SU-DHL-6 (cell line): ENCODE results near the gene SATB2.

Experiments used
- H2AFZ ChIP-seq: fragments of 200-600 bp; sonication (generic); 2 replicates; pipeline ENCODE4 v1.6.1; 2014; ENCODE audit warnings: low read depth, mild to moderate bottlenecking, moderate library complexity, mixed read lengths, antibody characterized with exemption, low read length; ENCODE audit not compliant: severe bottlenecking
- H3F3A ChIP-seq: fragments of 200-600 bp; shearing (Covaris generic); 2 replicates; pipeline ENCODE4 v1.6.0; 2016; ENCODE audit warnings: antibody characterized with exemption, mild to moderate bottlenecking; ENCODE audit not compliant: insufficient read depth
- H3K27ac ChIP-seq: fragments of 200-600 bp; sonication (generic); 2 replicates; pipeline ENCODE4 v1.5.1; 2016; ENCODE audit warnings: low read depth, mild to moderate bottlenecking, low read length, moderate library complexity, mixed read lengths
- H3K27me3 ChIP-seq: fragments of 200-600 bp; sonication (generic), shearing (Covaris generic); 2 replicates; pipeline ENCODE4 v1.6.0; 2014; ENCODE audit warnings: mild to moderate bottlenecking, low read length
- H3K36me3 ChIP-seq: fragments of 200-600 bp; sonication (generic); 2 replicates; pipeline ENCODE4 v1.6.1; 2014; ENCODE audit warnings: mild to moderate bottlenecking, low read length, mixed read lengths
- H3K4me2 ChIP-seq: fragments of 300-600, 200-600 bp; shearing (Covaris generic), sonication (generic); 2 replicates; pipeline ENCODE4 v1.6.0; 2014; ENCODE audit warnings: low read length, low read depth, mild to moderate bottlenecking; ENCODE audit not compliant: poor library complexity, severe bottlenecking
- H3K4me3 ChIP-seq: fragments of 200-600 bp; sonication (generic); 2 replicates; pipeline ENCODE4 v1.5.1; 2014; ENCODE audit warnings: antibody characterized with exemption, low read length, mild to moderate bottlenecking, mixed read lengths; ENCODE audit not compliant: insufficient read depth, poor library complexity, severe bottlenecking
- H3K79me2 ChIP-seq: fragments of 200-600 bp; sonication (generic); 2 replicates; pipeline ENCODE4 v1.6.1; 2014; ENCODE audit warnings: mild to moderate bottlenecking, low read length, moderate library complexity; ENCODE audit not compliant: insufficient read depth
- H3K9ac ChIP-seq: fragments of 200-600 bp; sonication (generic); 2 replicates; pipeline ENCODE4 v1.7.0; 2014; ENCODE audit warnings: mild to moderate bottlenecking, low read length
- H3K9me2 ChIP-seq: fragments of 200-600 bp; sonication (generic); replicated peaks from 2 replicates; pipeline ENCODE4 v1.6.1; 2014; ENCODE audit warnings: low read length; ENCODE audit not compliant: insufficient read depth
- H3K9me3 ChIP-seq: fragments of 200-600 bp; sonication (generic); 2 replicates; pipeline ENCODE4 v1.6.1; 2014; ENCODE audit warnings: low read length, mixed read lengths; ENCODE audit not compliant: insufficient read depth
- H4K20me1 ChIP-seq: fragments of 200-600 bp; sonication (generic); 2 replicates; pipeline ENCODE4 v1.6.1; 2014; ENCODE audit warnings: low read depth, mild to moderate bottlenecking, antibody characterized with exemption, low read length, moderate library complexity, mixed read lengths
- EZH2phosphoT487 ChIP-seq: fragments of 200-600 bp; sonication (generic), shearing (Covaris generic); conservative IDR thresholded peaks from 2 replicates; pipeline ENCODE4 v1.6.1; 2018; ENCODE audit warnings: mild to moderate bottlenecking, antibody characterized with exemption, low read length, moderate library complexity, mixed read lengths
- TF ChIP-seq, protein P1 (sequence below): fragments of 200-600 bp; sonication (generic); IDR thresholded peaks from one replicate; pipeline ENCODE4 v1.5.1; 2017; ENCODE audit warnings: antibody characterized with exemption, mild to moderate bottlenecking, low read length, moderate library complexity; ENCODE audit not compliant: insufficient read depth, poor library complexity, severe bottlenecking

The SATB2 gene

DNA sequence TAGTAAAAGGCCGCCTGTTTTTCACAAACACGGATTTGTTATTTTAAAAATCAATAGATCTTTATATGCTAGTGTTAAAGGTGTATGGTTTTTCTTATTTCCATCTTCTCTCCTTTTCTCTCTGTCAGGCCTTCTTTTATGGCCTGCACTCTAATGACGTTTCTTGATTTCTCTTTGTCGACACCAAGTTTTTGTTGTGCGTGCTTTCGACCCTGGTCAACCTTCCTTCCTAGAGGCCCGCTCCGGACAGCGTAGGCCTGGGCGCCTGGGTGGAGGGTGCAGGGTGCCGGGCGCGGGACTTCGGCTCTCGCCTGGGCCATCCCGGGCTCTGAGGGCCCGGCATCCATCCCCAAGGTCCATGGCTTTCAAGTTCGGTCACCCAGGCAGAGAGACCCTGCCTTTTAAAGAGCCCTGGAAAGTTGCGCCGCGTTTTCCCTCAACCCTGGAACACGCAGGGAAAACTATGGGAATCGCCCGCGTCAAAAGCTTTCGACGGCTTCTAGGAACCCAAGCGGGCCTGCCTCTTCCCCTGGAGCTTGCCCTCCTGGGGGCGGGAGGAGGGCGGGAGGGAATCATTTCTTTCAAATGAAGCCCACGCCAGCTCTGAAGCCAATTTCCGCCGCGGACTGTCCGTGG, 4.1 kb upstream of the SATB2 start:
- H3F3A ChIP-seq: no peaks in the 10 kb centered on the region
- H3K9me2 ChIP-seq: no peaks in the 10 kb centered on the region
- no peaks in the 10 kb centered on the region for H3K27me3 ChIP-seq
- no peaks in the 10 kb centered on the region for H3K36me3 ChIP-seq
- H3K4me2 ChIP-seq: no peak overlapping the region
- no peak overlapping the region for H3K27ac ChIP-seq
- no peak overlapping the region for H3K4me3 ChIP-seq
- no peaks in the 10 kb centered on the region for H3K9me3 ChIP-seq
- H4K20me1 ChIP-seq: no peaks in the 10 kb centered on the region
- H3K79me2 ChIP-seq: no peaks in the 10 kb centered on the region
- no peak overlapping the region for H2AFZ ChIP-seq
- H3K9ac ChIP-seq: no peak overlapping the region
- TF ChIP-seq, protein P1, sequence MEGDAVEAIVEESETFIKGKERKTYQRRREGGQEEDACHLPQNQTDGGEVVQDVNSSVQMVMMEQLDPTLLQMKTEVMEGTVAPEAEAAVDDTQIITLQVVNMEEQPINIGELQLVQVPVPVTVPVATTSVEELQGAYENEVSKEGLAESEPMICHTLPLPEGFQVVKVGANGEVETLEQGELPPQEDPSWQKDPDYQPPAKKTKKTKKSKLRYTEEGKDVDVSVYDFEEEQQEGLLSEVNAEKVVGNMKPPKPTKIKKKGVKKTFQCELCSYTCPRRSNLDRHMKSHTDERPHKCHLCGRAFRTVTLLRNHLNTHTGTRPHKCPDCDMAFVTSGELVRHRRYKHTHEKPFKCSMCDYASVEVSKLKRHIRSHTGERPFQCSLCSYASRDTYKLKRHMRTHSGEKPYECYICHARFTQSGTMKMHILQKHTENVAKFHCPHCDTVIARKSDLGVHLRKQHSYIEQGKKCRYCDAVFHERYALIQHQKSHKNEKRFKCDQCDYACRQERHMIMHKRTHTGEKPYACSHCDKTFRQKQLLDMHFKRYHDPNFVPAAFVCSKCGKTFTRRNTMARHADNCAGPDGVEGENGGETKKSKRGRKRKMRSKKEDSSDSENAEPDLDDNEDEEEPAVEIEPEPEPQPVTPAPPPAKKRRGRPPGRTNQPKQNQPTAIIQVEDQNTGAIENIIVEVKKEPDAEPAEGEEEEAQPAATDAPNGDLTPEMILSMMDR: no peak
- TF ChIP-seq EZH2phosphoT487: no peak

DNA sequence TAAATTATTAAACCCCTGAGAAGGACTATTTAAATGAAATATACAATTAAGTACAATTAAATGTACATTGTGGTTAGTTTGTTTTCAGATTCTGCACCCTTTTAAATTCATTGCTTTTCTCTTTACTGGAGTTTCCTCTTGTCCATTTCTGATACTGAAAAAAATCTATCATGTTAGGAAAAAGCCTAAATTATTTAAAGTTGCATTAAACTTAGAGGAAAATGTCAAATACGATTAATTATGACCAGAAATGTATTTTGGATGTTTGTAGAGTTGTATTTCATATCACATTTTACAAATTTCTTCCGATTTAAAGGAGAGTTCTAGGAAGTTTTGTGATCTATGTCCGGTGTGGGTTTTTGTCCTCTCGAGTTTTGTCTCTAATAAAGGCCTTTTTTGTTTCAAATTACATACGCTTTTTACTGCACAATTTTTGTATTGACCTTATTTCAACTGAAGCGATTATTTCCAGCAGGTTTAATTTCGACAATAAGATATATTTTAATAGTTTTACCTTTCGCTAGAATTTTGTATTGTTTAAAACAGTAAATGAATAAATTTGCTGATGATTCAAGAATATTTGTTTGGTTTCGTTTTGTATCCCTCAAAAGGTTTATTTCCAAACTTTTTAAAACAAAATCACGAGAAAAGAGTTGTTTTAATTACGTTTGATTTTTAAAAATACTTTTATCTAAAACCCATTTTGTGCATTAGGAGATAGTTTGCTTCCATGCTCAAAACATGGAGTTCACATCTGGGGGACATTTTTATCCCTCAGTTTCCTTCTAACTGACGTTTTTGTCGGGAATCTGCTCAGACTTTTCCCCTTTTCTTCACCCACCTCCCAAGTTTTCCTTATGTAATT, 3.3 kb upstream of the SATB2 start:
- no peaks in the 10 kb centered on the region for H3K79me2 ChIP-seq
- H3K4me2 ChIP-seq: no peak overlapping the region
- H3K27ac ChIP-seq: no peak overlapping the region
- no peaks in the 10 kb centered on the region for H3K9me2 ChIP-seq
- H3K9me3 ChIP-seq: no peaks in the 10 kb centered on the region
- no peak overlapping the region for H2AFZ ChIP-seq
- H3K9ac ChIP-seq: no peak overlapping the region
- H3K4me3 ChIP-seq: no peak overlapping the region
- TF ChIP-seq, protein P1: no peak
- no peak for TF ChIP-seq EZH2phosphoT487
- H3F3A ChIP-seq: no peaks in the 10 kb centered on the region
- no peaks in the 10 kb centered on the region for H3K27me3 ChIP-seq
- H4K20me1 ChIP-seq: no peaks in the 10 kb centered on the region
- H3K36me3 ChIP-seq: no peaks in the 10 kb centered on the region

DNA sequence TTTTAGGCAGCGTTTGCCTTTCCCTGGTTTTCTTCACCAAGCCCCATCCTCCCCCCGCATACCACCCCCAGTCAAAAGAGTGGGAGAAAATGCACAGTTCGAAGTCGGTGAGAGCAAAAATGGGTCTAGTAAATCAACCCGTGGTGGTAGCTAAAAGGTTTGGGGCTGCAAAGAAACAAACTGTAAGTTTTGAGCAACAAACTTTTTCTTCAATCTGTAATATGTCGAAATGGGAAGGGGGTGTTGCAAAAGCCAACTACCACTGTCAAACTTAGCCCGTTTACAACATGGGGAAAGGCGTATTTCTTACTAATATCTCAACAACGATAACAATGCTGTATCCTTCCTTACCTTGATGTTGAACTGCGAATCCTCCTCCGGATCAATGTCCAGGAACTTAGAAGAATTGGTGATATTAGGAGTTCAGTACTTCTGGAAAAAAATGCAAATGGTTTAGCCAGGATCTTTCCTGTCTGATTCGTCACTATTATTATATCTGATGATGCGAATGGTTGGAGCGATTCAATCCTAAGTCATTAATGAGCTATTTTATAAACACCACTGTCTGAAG, 2.4 kb upstream of the SATB2 start:
- Histone ChIP-seq H3K79me2 (no peaks in the 10 kb centered on the region), H4K20me1 (no peaks in the 10 kb centered on the region), H3F3A (no peaks in the 10 kb centered on the region), H3K4me2 (no peak overlapping the region), H3K4me3 (no peak overlapping the region), H3K9me2 (no peaks in the 10 kb centered on the region), H3K27me3 (no peaks in the 10 kb centered on the region), H3K9ac (no peak overlapping the region), H2AFZ (no peak overlapping the region), H3K36me3 (no peaks in the 10 kb centered on the region), H3K9me3 (no peaks in the 10 kb centered on the region), H3K27ac (no peak overlapping the region)
- TF ChIP-seq, protein P1: no peak
- TF ChIP-seq EZH2phosphoT487: no peak
